Neural progenitor cell (in vitro differentiated cells): Measurements from ENCODE around the gene PLEKHG4B. TPM values are rescaled to one million over a fixed set of nuclear protein-coding genes. Genes with fewer than 3 reads are reported as not detected.

ENCODE experiments used
- DNase-seq: peaks from one replicate; pipeline ENCODE4 v3.0.0-alpha.2; 2016; ENCODE audit warnings: low spot score
- H2AFZ ChIP-seq: fragments of 200-600 bp; sonication (generic); replicated peaks from 2 replicates; pipeline ENCODE4 v1.6.1; 2016; ENCODE audit warnings: antibody characterized with exemption
- H3F3A ChIP-seq: fragments of 200-600 bp; sonication (generic); 2 replicates; pipeline ENCODE4 v1.6.1; 2016; ENCODE audit warnings: antibody characterized with exemption, low read depth
- H3K27ac ChIP-seq: fragments of 200-600 bp; sonication (generic); 2 replicates; pipeline ENCODE4 v1.5.1; 2016; ENCODE audit warnings: mild to moderate bottlenecking
- H3K27me3 ChIP-seq: fragments of 200-600 bp; sonication (generic); 2 replicates; pipeline ENCODE4 v1.6.1; 2016; ENCODE audit warnings: mild to moderate bottlenecking, moderate library complexity
- H3K36me3 ChIP-seq: fragments of 200-600 bp; sonication (generic); 2 replicates; pipeline ENCODE4 v1.5.1; 2016
- H3K4me1 ChIP-seq: fragments of 200-600 bp; sonication (generic); 2 replicates; pipeline ENCODE4 v1.6.1; 2016; ENCODE audit warnings: mixed run types
- H3K4me2 ChIP-seq: fragments of 200-600 bp; sonication (generic); 2 replicates; pipeline ENCODE4 v1.6.1; 2016
- H3K4me3 ChIP-seq: fragments of 200-600 bp; sonication (generic); 2 replicates; pipeline ENCODE4 v1.5.1; 2016
- H3K79me2 ChIP-seq: fragments of 200-600 bp; sonication (generic); 2 replicates; pipeline ENCODE4 v1.6.1; 2016; ENCODE audit warnings: low read depth
- H3K9ac ChIP-seq: fragments of 200-600 bp; sonication (generic); 2 replicates; pipeline ENCODE4 v1.6.1; 2016
- H3K9me3 ChIP-seq: fragments of 200-600 bp; sonication (generic); 2 replicates; pipeline ENCODE4 v1.5.1; 2016; ENCODE audit warnings: low read depth
- H4K20me1 ChIP-seq: fragments of 200-600 bp; sonication (generic); 2 replicates; pipeline ENCODE4 v1.6.1; 2016; ENCODE audit warnings: low read depth
- H3K27ac Mint-ChIP-seq: 3 replicates; pipeline ENCODE4 v1.8.0; 2021; ENCODE audit warnings: mixed read lengths
- H3K27me3 Mint-ChIP-seq: 2 replicates; pipeline ENCODE4 v1.8.0; 2022; ENCODE audit warnings: low read depth, mild to moderate bottlenecking, inconsistent platforms, moderate library complexity, mixed read lengths; ENCODE audit not compliant: insufficient read depth
- H3K36me3 Mint-ChIP-seq: 3 replicates; pipeline ENCODE4 v1.8.0; 2021; ENCODE audit warnings: mixed read lengths
- H3K4me1 Mint-ChIP-seq: 3 replicates; pipeline ENCODE4 v1.8.0; 2021; ENCODE audit warnings: mixed read lengths
- H3K4me3 Mint-ChIP-seq: 3 replicates; pipeline ENCODE4 v1.8.0; 2021; ENCODE audit warnings: mild to moderate bottlenecking, moderate library complexity, mixed read lengths
- H3K9me3 Mint-ChIP-seq: 3 replicates; pipeline ENCODE4 v1.8.0; 2020; ENCODE audit warnings: mixed read lengths
- CTCF ChIP-seq: fragments of 200-600 bp; sonication (generic); IDR thresholded peaks from 2 replicates; pipeline ENCODE4 v1.5.1; 2017; ENCODE audit warnings: antibody characterized with exemption, mild to moderate bottlenecking
- EZH2 ChIP-seq: fragments of 200-600 bp; sonication (generic); IDR thresholded peaks from 2 replicates; pipeline ENCODE4 v1.6.1; 2017; ENCODE audit warnings: antibody characterized with exemption, mild to moderate bottlenecking, moderate library complexity
- EZH2phosphoT487 ChIP-seq: fragments of 200-600 bp; sonication (generic); IDR thresholded peaks from 2 replicates; pipeline ENCODE4 v1.6.1; 2017; ENCODE audit warnings: antibody characterized with exemption
- total RNA-seq: library from RNA; depleted of rRNA; stranded (reverse); fragments of >200 nt; gene quantifications from 2 replicates; pipeline ENCODE4 v1.2.3, GENCODE V29; 2015; ENCODE audit warnings: low replicate concordance

Gene PLEKHG4B
- total RNA-seq, 1 donor from 2014 or later: 28.8 TPM

GRCh38 chr5:206406-206805 lies 114.4 kb downstream of the PLEKHG4B start:
- Mint-ChIP-seq H3K36me3 (peaks cover 25% of the 10 kb centered on the region), H3K4me3 (no peak overlapping the region), H3K27ac (no peak overlapping the region), H3K9me3 (no peaks in the 10 kb centered on the region), H3K4me1 (peaks cover 30% of the 10 kb centered on the region), H3K27me3 (peaks cover 11% of the 10 kb centered on the region)
- Histone ChIP-seq H3F3A (no peaks in the 10 kb centered on the region), H3K27me3 (no peaks in the 10 kb centered on the region), H3K9ac (no peak overlapping the region), H3K4me2 (no peak overlapping the region), H4K20me1 (peaks cover 53% of the 10 kb centered on the region), H3K36me3 (no peaks in the 10 kb centered on the region), H3K9me3 (no peaks in the 10 kb centered on the region), H3K79me2 (peaks cover 47% of the 10 kb centered on the region), H3K4me1 (peaks cover 6% of the 10 kb centered on the region), H2AFZ (no peak overlapping the region), H3K4me3 (no peak overlapping the region), H3K27ac (no peak overlapping the region)
- no peak for DNase-seq
- TF ChIP-seq CTCF (no peak), EZH2phosphoT487 (no peak), EZH2 (no peak)

- Histone ChIP-seq H3K9ac (no peak overlapping the region), H3K4me1 (no peaks in the 10 kb centered on the region), H3K79me2 (peaks cover 42% of the 10 kb centered on the region), H3K4me3 (no peak overlapping the region), H3K4me2 (no peak overlapping the region), H3K27me3 (no peaks in the 10 kb centered on the region), H4K20me1 (peaks cover 47% of the 10 kb centered on the region), H3K9me3 (no peaks in the 10 kb centered on the region), H3K27ac (no peak overlapping the region), H3F3A (no peaks in the 10 kb centered on the region), H2AFZ (no peak overlapping the region), H3K36me3 (no peaks in the 10 kb centered on the region)
- no peak for DNase-seq
- Mint-ChIP-seq H3K27me3 (peaks cover 7% of the 10 kb centered on the region), H3K4me1 (peaks cover 24% of the 10 kb centered on the region), H3K4me3 (no peak overlapping the region), H3K27ac (no peak overlapping the region), H3K36me3 (peaks cover 25% of the 10 kb centered on the region), H3K9me3 (no peaks in the 10 kb centered on the region)
- TF ChIP-seq CTCF: no peak
- TF ChIP-seq EZH2phosphoT487: no peak
- no peak for TF ChIP-seq EZH2
Observed at GRCh38 chr5:206927-207536, 115.1 kb downstream of the PLEKHG4B start.

GRCh38 chr5:207599-207998 lies 115.6 kb downstream of the PLEKHG4B start:
- H4K20me1 ChIP-seq: peaks cover 43% of the 10 kb centered on the region
- H3K27me3 ChIP-seq: no peaks in the 10 kb centered on the region
- H2AFZ ChIP-seq: no peak overlapping the region
- Mint-ChIP-seq H3K4me3 (no peak overlapping the region), H3K4me1 (peaks cover 21% of the 10 kb centered on the region), H3K27me3 (peaks cover 6% of the 10 kb centered on the region), H3K36me3 (peaks cover 24% of the 10 kb centered on the region), H3K27ac (no peak overlapping the region), H3K9me3 (no peaks in the 10 kb centered on the region)
- DNase-seq: no peak
- TF ChIP-seq EZH2 (no peak), CTCF (no peak), EZH2phosphoT487 (no peak)
- no peak overlapping the region for H3K4me3 ChIP-seq
- peaks cover 42% of the 10 kb centered on the region for H3K79me2 ChIP-seq
- H3F3A ChIP-seq: no peaks in the 10 kb centered on the region
- no peaks in the 10 kb centered on the region for H3K4me1 ChIP-seq
- no peak overlapping the region for H3K27ac ChIP-seq
- no peak overlapping the region for H3K9ac ChIP-seq
- H3K9me3 ChIP-seq: no peaks in the 10 kb centered on the region
- H3K36me3 ChIP-seq: no peaks in the 10 kb centered on the region
- no peak overlapping the region for H3K4me2 ChIP-seq
